ENCODE measurements around the gene TRIM14. TPM values are rescaled to one million over a fixed set of nuclear protein-coding genes. Genes with fewer than 3 reads are reported as not detected.

TRIM14 gene, protein sequence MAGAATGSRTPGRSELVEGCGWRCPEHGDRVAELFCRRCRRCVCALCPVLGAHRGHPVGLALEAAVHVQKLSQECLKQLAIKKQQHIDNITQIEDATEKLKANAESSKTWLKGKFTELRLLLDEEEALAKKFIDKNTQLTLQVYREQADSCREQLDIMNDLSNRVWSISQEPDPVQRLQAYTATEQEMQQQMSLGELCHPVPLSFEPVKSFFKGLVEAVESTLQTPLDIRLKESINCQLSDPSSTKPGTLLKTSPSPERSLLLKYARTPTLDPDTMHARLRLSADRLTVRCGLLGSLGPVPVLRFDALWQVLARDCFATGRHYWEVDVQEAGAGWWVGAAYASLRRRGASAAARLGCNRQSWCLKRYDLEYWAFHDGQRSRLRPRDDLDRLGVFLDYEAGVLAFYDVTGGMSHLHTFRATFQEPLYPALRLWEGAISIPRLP
- total RNA-seq, result 4.4 TPM

DNA sequence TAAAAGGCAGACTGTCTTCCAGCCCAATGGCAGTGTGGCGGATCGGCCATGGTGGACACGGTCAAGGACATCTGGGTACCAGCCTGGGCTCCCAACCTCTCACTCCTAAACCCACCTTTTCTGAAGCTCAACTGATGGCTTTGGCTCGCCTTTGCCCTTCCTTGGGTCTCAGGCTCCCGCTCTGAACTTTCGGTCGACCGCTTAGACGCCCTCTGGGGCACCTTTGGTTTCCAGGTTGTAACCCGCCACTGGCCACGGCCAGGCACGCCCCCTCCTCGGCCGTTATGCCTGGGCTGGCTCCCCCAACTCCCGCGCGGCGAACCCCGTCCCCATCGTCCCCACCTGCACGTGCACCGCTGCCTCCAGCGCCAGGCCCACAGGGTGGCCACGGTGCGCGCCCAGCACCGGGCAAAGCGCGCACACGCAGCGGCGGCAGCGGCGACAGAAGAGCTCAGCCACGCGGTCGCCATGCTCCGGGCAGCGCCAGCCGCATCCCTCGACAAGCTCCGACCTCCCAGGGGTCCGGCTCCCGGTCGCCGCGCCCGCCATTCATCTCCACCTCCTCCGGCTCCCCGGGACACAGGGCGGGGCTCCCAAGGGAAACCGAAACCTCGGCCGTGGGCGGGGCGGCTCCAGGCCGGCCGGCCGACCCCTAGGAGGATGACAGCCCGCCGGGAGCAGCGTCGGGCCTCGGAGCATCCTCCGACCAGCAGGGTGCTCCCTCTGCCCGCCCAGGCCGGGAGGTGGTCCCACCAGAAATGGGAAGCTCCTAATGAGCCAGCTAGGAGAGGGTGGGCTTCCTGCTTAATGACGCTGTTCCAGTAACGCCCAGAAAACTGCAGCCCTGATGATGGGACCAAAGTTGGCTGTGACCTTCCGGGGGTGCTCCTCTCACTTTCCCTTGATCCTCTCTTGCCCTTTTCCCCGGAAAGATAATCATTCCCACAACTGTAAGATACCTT, at the start of gene TRIM14:
TRIM14 (minus strand) TSS at position 583 of the 962 bp plus-strand sequence; CDS start at position 549, 34 bp downstream.

DNA sequence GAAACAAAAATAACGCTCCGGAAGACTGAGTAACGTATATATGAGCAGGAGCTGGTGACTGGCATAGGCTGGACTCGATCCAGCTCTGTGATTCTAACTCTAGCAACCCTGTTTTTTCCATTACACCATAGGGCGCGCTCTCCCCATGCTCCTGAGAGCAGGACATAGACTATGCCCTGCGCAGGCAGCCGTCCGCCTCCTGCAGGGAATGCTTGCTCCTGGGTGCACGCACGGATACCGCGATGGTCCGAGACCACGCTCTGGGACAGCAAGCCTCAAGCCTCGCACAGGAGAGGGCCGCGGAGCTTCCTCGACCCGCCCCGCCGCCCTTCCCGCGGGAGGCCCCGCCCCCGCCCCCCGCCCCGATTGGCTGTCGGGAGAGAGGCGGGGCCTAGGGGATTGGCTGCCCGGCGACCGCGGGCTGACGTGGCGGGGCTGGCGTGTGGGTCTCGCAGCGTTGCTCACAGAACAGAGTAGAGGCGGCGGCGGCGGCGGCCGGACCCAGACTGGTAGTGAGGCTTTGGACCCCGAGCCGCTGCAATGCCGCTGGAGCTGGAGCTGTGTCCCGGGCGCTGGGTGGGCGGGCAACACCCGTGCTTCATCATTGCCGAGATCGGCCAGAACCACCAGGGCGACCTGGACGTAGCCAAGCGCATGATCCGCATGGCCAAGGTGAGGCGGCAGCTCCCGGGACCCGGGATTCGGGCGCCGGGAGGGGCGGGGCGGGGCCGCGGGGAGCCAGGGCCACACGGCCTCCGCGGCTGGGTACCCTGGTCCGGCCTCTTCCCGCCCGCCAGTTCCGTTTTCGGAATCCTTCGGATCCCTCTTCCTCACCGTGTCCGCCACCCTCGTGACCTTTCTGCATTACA, 62.5 kb downstream of the TRIM14 start, which contains the start of gene NANS:
NANS (plus strand) TSS at position 464 of the 869 bp plus-strand sequence; CDS start at position 541, 77 bp downstream.

Small RNAs within 50 kb of the gene (small RNA-seq; reads per million reads assigned to genes)
- gene RF00017 (ENCODE audit: low replicate concordance), result not detected
- not detected for gene RNU6-918P (ENCODE audit: low replicate concordance)

Other genes with a start within 250 kb of the TRIM14 start
- gene TRMO, start 196.7 kb downstream of the TRIM14 start, total RNA-seq, result 23.5 TPM
- gene HEMGN, start 181.1 kb downstream of the TRIM14 start, total RNA-seq, result 0.94 TPM
- 10.3 TPM for gene ANP32B, start 135.9 kb downstream of the TRIM14 start, total RNA-seq
- 19.1 TPM for gene NANS, start 62.5 kb downstream of the TRIM14 start, total RNA-seq
- 5.0 TPM for gene CORO2A, start 73.4 kb upstream of the TRIM14 start, total RNA-seq
- 5.9 TPM for gene TBC1D2, start 136.4 kb upstream of the TRIM14 start, total RNA-seq

All from parietal lobe (tissue), 2 donors.